CD4-positive, alpha-beta T cell (primary cell): Measurements from ENCODE around the gene CPA4. TPM values are rescaled to one million over a fixed set of nuclear protein-coding genes. Genes with fewer than 3 reads are reported as not detected.

Experiments used
- ATAC-seq: fragments of 200-7000 bp; cut with Tn5 transposase; one replicate; pipeline ENCODE4 v1.10.0; 2022; ENCODE audit warnings: mild to moderate bottlenecking; ENCODE audit not compliant: poor library complexity
- CTCF ChIA-PET: fragments of 350-600 bp; sonication (Branson Sonifier 250); formaldehyde crosslinking; loops from one replicate; lab custom pipeline; 2021; ENCODE audit warnings: antibody characterized with exemption, inconsistent platforms; lab: Charles Lee
- POLR2A ChIA-PET: fragments of 350-600 bp; sonication (Branson Sonifier 250); formaldehyde crosslinking; loops from one replicate; lab custom pipeline; 2021; ENCODE audit warnings: antibody characterized with exemption, inconsistent platforms; lab: Charles Lee
- DNase-seq, 14 experiments: peaks; one replicate each; pipeline ENCODE4 v3.0.0-alpha.2; 2013 to 2020; ENCODE audit warnings: mixed read lengths in 2 of 14
- H3K27ac ChIP-seq, 2 donors: one replicate each; pipeline versions ENCODE4 v1.5.1 to v1.7.0; 2013; ENCODE audit warnings: low read length in 2 of 2, low read depth in 1 of 2, mild to moderate bottlenecking in 1 of 2
- H3K27me3 ChIP-seq, 2 experiments: 1 replicate in 1 of 2; 2 replicates in 1 of 2; pipeline versions ENCODE4 v1.6.1 to v1.7.0; 2013; ENCODE audit warnings: low read length in 2 of 2, control low read depth in 1 of 2, mild to moderate bottlenecking in 1 of 2, moderate library complexity in 1 of 2; ENCODE audit not compliant: insufficient read depth in 2 of 2, control insufficient read depth in 1 of 2
- H3K36me3 ChIP-seq: one replicate; pipeline ENCODE4 v1.6.1; 2013; ENCODE audit warnings: low read length, control low read depth; ENCODE audit not compliant: insufficient read depth
- H3K4me1 ChIP-seq: one replicate; pipeline ENCODE4 v1.6.1; 2013; ENCODE audit warnings: low read length, control low read depth; ENCODE audit not compliant: insufficient read depth
- H3K4me3 ChIP-seq: one replicate; pipeline ENCODE4 v1.5.1; 2013; ENCODE audit warnings: mild to moderate bottlenecking, low read length, moderate library complexity
- H3K9me3 ChIP-seq, 2 experiments: 1 replicate in 1 of 2; 2 replicates in 1 of 2; pipeline versions ENCODE4 v1.6.1 to v1.7.0; 2013; ENCODE audit warnings: low read length in 2 of 2, mild to moderate bottlenecking in 2 of 2, control low read depth in 1 of 2, moderate library complexity in 1 of 2; ENCODE audit not compliant: control insufficient read depth in 1 of 2, insufficient read depth in 1 of 2
- H3K27ac Mint-ChIP-seq: one replicate; pipeline ENCODE4 v1.8.0; 2020; ENCODE audit warnings: mixed read lengths
- H3K27me3 Mint-ChIP-seq: one replicate; pipeline ENCODE4 v1.8.0; 2021; ENCODE audit warnings: mixed read lengths
- H3K36me3 Mint-ChIP-seq: one replicate; pipeline ENCODE4 v1.8.0; 2021; ENCODE audit warnings: low read depth, mixed read lengths
- H3K4me1 Mint-ChIP-seq: one replicate; pipeline ENCODE4 v1.8.0; 2021; ENCODE audit warnings: low read depth, mixed read lengths
- H3K4me3 Mint-ChIP-seq: one replicate; pipeline ENCODE4 v1.8.0; 2020; ENCODE audit warnings: mild to moderate bottlenecking, mixed read lengths
- H3K9me3 Mint-ChIP-seq: one replicate; pipeline ENCODE4 v1.8.0; 2020; ENCODE audit warnings: mixed read lengths
- intact Hi-C, 2 experiments: fragments of 100-400 bp; cut with DNase I in 1 of 2; cut with micrococcal nuclease in 1 of 2; formaldehyde crosslinking; loops; one replicate each; pipeline versions ENCODE4 v1.15.1 to v1.9.0; 2023 to 2025; cut with DNase I, micrococcal nuclease
- total RNA-seq, 174 experiments: library from RNA in 2 of 174; stranded (reverse) in 2 of 174; gene quantifications; one replicate each; pipeline ENCODE4 v1.2.3 and lab custom pipeline; 2021 to 2026
- TF ChIP-seq, protein P1 (sequence below): fragments of 200-600 bp; IDR thresholded peaks from one replicate; pipeline ENCODE4 v1.8.0; 2022; ENCODE audit warnings: antibody characterized with exemption, mild to moderate bottlenecking

Gene CPA4
- total RNA-seq, 2 experiments from 2014 or later: not detected

DNA sequence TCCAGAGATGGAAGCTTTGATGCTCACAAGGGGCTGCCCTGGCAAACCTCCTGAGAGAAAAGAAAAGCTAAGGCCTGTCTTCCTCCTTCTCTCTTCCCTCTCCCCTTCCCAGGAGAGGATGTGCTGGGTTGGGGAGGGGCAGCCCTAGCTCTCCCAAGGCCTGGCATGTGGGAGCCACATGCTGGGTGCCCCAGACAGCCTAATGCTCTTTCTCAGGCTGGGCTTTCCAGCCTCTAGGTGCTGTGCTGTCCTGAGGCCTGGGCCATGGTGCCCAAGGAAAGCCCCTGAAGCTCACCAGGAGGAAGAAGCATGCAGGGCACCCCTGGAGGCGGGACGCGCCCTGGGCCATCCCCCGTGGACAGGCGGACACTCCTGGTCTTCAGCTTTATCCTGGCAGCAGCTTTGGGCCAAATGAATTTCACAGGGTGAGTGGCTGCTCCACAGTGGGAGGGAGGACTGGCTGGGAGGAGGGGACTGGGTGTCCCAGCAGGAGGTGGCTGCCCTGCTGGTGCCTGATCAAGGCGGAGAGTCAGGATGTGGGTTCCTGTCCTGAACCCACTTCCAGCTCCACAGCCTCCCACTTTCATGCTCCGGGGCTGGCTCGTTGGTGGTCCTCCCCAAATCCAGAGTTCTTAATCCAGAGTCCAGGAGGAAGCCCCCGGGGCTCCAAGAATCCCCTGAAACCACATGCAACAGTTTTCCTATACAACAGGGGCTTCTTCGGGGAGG, 53.4 kb downstream of the CPA4 start:
- H3K36me3 Mint-ChIP-seq: no peaks in the 10 kb centered on the region
- ChIA-PET POLR2A (no interaction called here), CTCF (no interaction called here)
- H3K9me3 Mint-ChIP-seq: no peaks in the 10 kb centered on the region
- H3K4me1 Mint-ChIP-seq: no peaks in the 10 kb centered on the region
- Histone ChIP-seq H3K4me3 (no peak overlapping the region), H3K4me1 (peaks cover 5% of the 10 kb centered on the region), H3K27ac (no peak overlapping the region), H3K36me3 (no peaks in the 10 kb centered on the region), H3K27me3 (no peaks in the 10 kb centered on the region), H3K9me3 (peaks cover 0 to 4% of the 10 kb centered on the region in 2 experiments)
- TF ChIP-seq, protein P1, sequence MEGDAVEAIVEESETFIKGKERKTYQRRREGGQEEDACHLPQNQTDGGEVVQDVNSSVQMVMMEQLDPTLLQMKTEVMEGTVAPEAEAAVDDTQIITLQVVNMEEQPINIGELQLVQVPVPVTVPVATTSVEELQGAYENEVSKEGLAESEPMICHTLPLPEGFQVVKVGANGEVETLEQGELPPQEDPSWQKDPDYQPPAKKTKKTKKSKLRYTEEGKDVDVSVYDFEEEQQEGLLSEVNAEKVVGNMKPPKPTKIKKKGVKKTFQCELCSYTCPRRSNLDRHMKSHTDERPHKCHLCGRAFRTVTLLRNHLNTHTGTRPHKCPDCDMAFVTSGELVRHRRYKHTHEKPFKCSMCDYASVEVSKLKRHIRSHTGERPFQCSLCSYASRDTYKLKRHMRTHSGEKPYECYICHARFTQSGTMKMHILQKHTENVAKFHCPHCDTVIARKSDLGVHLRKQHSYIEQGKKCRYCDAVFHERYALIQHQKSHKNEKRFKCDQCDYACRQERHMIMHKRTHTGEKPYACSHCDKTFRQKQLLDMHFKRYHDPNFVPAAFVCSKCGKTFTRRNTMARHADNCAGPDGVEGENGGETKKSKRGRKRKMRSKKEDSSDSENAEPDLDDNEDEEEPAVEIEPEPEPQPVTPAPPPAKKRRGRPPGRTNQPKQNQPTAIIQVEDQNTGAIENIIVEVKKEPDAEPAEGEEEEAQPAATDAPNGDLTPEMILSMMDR: no peak
- DNase-seq (no peak), ATAC-seq (no peak)
- intact Hi-C loops: no loop called here
- H3K27ac Mint-ChIP-seq: no peak overlapping the region
- H3K4me3 Mint-ChIP-seq: no peak overlapping the region
- no peaks in the 10 kb centered on the region for H3K27me3 Mint-ChIP-seq

DNA sequence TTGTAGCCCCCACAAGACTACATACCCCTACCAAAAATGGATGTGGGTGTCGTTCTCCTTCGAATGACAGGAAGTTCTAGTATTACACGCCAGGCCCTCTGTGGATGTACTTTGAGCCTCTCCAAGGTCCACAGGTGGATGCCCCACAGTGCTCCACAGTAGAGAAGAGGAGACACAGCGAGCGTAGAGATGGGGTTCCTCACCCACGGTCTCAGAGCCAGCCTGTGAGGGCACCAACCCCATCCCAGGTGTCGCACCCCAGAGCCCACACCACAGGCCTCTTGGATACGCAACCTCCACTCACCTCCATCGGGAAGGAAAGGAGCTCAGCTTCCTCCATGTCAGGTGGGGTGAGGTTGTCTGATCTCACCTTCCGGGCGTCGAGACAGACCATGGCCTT, 54.0 kb downstream of the CPA4 start:
- CTCF ChIA-PET: no interaction called here
- no peak overlapping the region for H3K4me3 Mint-ChIP-seq
- Histone ChIP-seq H3K9me3 (peaks cover 0 to 4% of the 10 kb centered on the region in 2 experiments), H3K4me3 (no peak overlapping the region), H3K27me3 (no peaks in the 10 kb centered on the region), H3K36me3 (no peaks in the 10 kb centered on the region), H3K27ac (no peak overlapping the region), H3K4me1 (peaks cover 7% of the 10 kb centered on the region)
- POLR2A ChIA-PET: no interaction called here
- no peaks in the 10 kb centered on the region for H3K4me1 Mint-ChIP-seq
- no peak for ATAC-seq
- no peaks in the 10 kb centered on the region for H3K9me3 Mint-ChIP-seq
- H3K36me3 Mint-ChIP-seq: no peaks in the 10 kb centered on the region
- no peak overlapping the region for H3K27ac Mint-ChIP-seq
- no peaks in the 10 kb centered on the region for H3K27me3 Mint-ChIP-seq
- intact Hi-C loops: no loop called here
- TF ChIP-seq, protein P1: no peak
- DNase-seq: no peak

DNA sequence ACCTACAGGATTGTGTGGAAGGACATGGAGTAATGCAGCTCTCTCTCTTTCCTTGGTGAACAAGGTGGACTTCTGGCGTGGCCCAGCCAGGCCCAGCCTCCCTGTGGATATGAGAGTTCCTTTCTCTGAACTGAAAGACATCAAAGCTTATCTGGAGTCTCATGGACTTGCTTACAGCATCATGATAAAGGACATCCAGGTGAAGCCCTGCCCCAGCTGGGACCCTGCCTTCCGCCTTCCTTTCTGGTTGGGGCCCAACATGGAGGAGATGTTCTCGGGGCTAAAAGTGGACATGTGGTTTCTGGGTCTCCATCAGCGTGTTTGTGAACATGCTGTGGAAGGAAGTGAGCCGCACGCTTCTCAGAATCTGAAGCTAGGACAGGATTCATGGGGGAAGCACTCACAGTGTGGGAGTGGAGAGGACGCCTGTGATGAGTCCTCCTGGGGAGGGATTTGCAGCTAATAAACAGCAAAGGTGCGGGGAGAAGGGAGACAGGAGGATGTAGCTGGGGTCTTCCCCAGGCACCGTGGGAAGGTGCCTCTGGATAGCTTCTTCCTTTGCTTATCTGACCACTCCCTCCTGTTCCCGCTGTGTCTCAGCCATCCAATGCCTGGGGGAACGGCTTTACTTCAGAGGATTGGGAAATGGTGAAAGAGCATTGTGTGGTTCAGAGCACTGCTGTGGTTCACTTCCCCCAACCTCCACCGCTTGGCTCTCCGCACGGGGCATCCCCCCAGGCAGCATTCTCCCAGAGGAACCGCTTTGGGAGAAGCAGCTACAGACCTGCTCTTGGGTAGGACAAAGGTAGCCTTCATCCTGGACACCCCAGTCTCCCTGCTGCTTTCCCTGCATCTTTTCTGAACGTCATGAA, 57.2 kb downstream of the CPA4 start:
- ChIA-PET CTCF (no interaction called here), POLR2A (no interaction called here)
- DNase-seq (no peak), ATAC-seq (no peak)
- Mint-ChIP-seq H3K36me3 (no peaks in the 10 kb centered on the region), H3K4me3 (no peak overlapping the region), H3K9me3 (no peaks in the 10 kb centered on the region), H3K27me3 (no peaks in the 10 kb centered on the region), H3K27ac (no peak overlapping the region), H3K4me1 (no peaks in the 10 kb centered on the region)
- Histone ChIP-seq H3K27me3 (no peaks in the 10 kb centered on the region), H3K4me1 (peaks cover 7% of the 10 kb centered on the region), H3K36me3 (no peaks in the 10 kb centered on the region), H3K4me3 (no peak overlapping the region), H3K27ac (no peak overlapping the region), H3K9me3 (peaks cover 0 to 4% of the 10 kb centered on the region in 2 experiments)
- intact Hi-C loops: no loop called here
- TF ChIP-seq, protein P1: no peak
